ENCODE measurements around the gene BRICD5.

Gene BRICD5

GRCh38 chr16:2195322-2196161 lies 15.1 kb downstream of the BRICD5 start:
- no peak for DNase-seq
- TF ChIP-seq POLR2A (IDR thresholded peaks at IDR 0.05; ENCODE audit: low read length) (no peak), GATA1 (IDR thresholded peaks at IDR 0.05; ENCODE audit: low read depth, low read length) (no peak)

- no peak for TF ChIP-seq GATA1 (IDR thresholded peaks at IDR 0.05; ENCODE audit: low read depth, low read length)
- TF ChIP-seq POLR2A (IDR thresholded peaks at IDR 0.05; ENCODE audit: low read length), result no peak
- peak; percentile 59 to 74 for DNase-seq
Measured at GRCh38 chr16:2194852-2195321, 15.8 kb downstream of the BRICD5 start.

GRCh38 chr16:2194166-2194834 lies 16.4 kb downstream of the BRICD5 start:
- peak in 1 of 2 experiments; percentile 30 for DNase-seq
- TF ChIP-seq POLR2A (IDR thresholded peaks at IDR 0.05; ENCODE audit: low read length), result no peak
- no peak for TF ChIP-seq GATA1 (IDR thresholded peaks at IDR 0.05; ENCODE audit: low read depth, low read length)

- TF ChIP-seq GATA1 (IDR thresholded peaks at IDR 0.05; ENCODE audit: low read depth, low read length) (no peak), POLR2A (IDR thresholded peaks at IDR 0.05; ENCODE audit: low read length) (no peak)
- DNase-seq, result no peak
Measured at GRCh38 chr16:2191446-2191706, 19.3 kb downstream of the BRICD5 start.

- TF ChIP-seq GATA1 (IDR thresholded peaks at IDR 0.05; ENCODE audit: low read depth, low read length), result no peak
- no peak for TF ChIP-seq POLR2A (IDR thresholded peaks at IDR 0.05; ENCODE audit: low read length)
- no peak for DNase-seq
Measured at GRCh38 chr16:2190659-2191445, 19.8 kb downstream of the BRICD5 start.

GRCh38 chr16:2190002-2190658 lies 20.5 kb downstream of the BRICD5 start:
- TF ChIP-seq GATA1 (IDR thresholded peaks at IDR 0.05; ENCODE audit: low read depth, low read length) (no peak), POLR2A (IDR thresholded peaks at IDR 0.05; ENCODE audit: low read length) (no peak)
- no peak for DNase-seq

- TF ChIP-seq POLR2A (IDR thresholded peaks at IDR 0.05; ENCODE audit: low read length), result no peak
- no peak for TF ChIP-seq GATA1 (IDR thresholded peaks at IDR 0.05; ENCODE audit: low read depth, low read length)
- no peak for DNase-seq
Measured at GRCh38 chr16:2189252-2189893, 21.3 kb downstream of the BRICD5 start.

GRCh38 chr16:2188395-2188794 lies 22.3 kb downstream of the BRICD5 start:
- no peak for TF ChIP-seq POLR2A (IDR thresholded peaks at IDR 0.05; ENCODE audit: low read length)
- TF ChIP-seq GATA1 (IDR thresholded peaks at IDR 0.05; ENCODE audit: low read depth, low read length), result no peak
- DNase-seq, result no peak

GRCh38 chr16:2187212-2187611 lies 23.5 kb downstream of the BRICD5 start:
- TF ChIP-seq POLR2A (IDR thresholded peaks at IDR 0.05; ENCODE audit: low read length) (no peak), GATA1 (IDR thresholded peaks at IDR 0.05; ENCODE audit: low read depth, low read length) (no peak)
- no peak for DNase-seq

- DNase-seq, result no peak
- TF ChIP-seq GATA1 (IDR thresholded peaks at IDR 0.05; ENCODE audit: low read depth, low read length) (no peak), POLR2A (IDR thresholded peaks at IDR 0.05; ENCODE audit: low read length) (no peak)
Measured at GRCh38 chr16:2186505-2186904, 24.2 kb downstream of the BRICD5 start.

- TF ChIP-seq POLR2A (IDR thresholded peaks at IDR 0.05; ENCODE audit: low read length) (no peak), GATA1 (IDR thresholded peaks at IDR 0.05; ENCODE audit: low read depth, low read length) (no peak)
Measured at GRCh38 chr16:2186064-2186463, 24.6 kb downstream of the BRICD5 start.

GRCh38 chr16:2184962-2185361 lies 25.7 kb downstream of the BRICD5 start:
- TF ChIP-seq POLR2A (IDR thresholded peaks at IDR 0.05; ENCODE audit: low read length) (no peak), GATA1 (IDR thresholded peaks at IDR 0.05; ENCODE audit: low read depth, low read length) (no peak)
- no peak for DNase-seq

More at GRCh38 chr16:2186064-2186463, 24.6 kb downstream of the BRICD5 start:
- DNase-seq, result no peak

GRCh38 chr16:2184346-2184745 lies 26.3 kb downstream of the BRICD5 start:
- TF ChIP-seq POLR2A (IDR thresholded peaks at IDR 0.05; ENCODE audit: low read length) (no peak), GATA1 (IDR thresholded peaks at IDR 0.05; ENCODE audit: low read depth, low read length) (no peak)
- DNase-seq, result no peak

Measured in erythroblast (primary cell).